DMS53 (cell line): Measurements from ENCODE around the gene ALDH1L2.

Experiments
- DNase-seq: peaks from one replicate; lab custom pipeline; 2025; lab: John Stamatoyannopoulos, UW

ALDH1L2 gene

DNA sequence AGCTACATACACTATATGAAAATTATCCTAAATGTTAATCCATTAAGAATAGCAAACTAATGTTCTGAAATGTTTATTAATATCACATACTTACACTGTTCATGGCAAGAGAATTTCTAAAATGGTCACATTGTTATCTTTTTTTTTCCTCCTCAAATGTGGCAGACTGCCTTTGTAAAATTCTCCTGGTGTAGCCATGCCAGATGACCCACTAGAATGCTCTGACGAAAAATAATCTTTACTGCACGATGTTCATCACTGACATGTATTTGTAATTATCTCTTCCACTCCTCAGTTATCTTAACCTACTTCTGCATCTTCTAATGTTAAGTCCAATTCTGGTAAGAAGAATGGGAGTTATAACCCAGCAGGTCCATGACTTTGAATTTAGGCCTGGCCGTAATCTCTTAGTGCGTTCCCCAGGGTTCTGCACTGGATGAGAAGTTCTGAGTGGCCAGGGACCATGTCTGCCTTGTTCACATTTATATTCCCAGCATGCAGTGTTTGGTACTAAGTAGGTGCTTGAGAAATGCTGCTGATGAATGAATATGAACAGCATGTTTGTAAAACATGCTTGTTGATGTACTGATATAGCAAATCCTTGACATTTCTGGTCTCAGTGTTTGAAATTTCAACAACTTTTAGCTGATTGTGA is 51.4 kb downstream of the ALDH1L2 start:
- DNase-seq = no peak

DNA sequence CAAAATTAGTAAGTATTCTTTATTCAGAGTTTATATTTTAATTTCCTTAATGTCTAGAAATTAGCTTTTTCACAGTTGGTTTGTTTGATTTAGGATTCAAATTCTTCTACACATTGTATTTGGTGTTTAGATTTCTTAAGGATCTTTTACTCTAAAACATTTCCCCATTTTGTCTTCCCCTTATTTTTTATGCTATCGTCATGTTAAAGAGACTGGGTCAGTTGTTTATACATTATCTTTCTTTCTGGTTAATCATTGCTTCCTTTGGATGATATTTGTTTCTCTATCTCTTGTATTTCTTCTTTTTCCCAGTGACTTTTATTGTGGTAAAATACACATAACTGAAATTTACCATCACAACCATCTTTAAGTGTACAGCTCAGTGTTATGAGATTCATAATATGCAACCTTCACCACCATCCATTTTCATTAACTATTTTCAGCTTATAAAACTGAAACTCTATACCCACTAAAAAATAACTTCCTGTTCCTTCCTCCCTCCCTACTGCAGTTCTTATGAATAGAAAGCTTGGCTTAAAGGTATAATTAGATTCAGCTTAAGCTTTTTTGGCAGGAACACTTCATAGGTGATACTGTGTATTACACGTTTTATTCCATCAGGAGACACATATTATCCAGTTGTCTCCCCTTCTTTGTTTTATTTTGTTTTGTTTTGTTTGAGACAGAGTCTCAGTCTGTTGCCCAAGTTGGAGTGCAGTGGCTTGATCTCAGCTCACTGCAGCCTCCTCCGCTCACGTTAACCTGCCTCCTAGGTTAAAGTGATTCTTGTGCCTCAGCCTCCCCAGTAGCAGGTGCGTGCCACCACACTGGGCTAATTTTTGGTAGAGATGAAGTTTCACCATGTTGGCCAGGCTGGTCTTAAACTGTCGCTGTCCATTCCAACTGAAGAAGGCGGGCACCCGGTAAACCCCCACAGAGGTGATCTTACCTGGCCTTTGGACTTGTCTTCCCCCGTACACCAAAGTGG is 53.1 kb downstream of the ALDH1L2 start:
- peak; percentile 21 for DNase-seq

DNA sequence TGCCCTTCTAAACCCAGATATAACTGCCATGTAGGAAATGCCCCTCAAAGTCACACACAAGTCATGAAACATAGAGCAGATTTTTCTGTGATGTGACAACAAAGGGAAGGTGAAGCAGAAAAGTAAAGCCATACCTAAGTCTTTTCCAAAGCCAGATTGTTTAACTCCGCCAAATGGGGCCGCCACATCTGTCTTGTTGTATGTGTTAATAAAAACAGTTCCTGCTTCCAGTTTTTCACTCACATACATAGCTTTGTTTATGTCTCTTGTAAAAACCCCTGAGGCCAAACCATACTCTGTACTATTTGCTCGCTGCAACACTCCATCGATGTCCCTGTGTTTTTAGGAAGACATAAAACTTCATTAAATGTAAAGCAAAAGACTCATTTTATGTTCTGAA is 57.8 kb downstream of the ALDH1L2 start:
- no peak for DNase-seq

DNA sequence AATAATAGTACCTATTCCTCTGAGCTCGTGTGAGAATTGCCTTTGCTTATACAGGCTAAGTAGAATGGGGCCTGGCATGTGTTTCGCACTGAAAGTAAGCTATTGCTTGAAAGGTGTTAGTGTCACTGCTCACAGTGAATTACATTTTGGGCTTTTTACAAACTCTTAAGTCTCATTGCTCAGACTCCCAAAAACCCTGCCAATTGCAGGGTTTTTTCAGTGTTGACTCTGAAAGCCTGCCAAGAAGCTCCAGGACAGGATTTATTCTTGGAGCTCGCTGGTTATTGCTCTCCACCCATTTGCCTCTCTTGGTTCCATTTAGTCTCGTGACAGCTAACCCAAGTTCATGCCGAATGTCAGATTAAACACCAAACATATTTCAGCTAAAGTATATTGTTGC is 58.4 kb downstream of the ALDH1L2 start:
- no peak for DNase-seq

DNA sequence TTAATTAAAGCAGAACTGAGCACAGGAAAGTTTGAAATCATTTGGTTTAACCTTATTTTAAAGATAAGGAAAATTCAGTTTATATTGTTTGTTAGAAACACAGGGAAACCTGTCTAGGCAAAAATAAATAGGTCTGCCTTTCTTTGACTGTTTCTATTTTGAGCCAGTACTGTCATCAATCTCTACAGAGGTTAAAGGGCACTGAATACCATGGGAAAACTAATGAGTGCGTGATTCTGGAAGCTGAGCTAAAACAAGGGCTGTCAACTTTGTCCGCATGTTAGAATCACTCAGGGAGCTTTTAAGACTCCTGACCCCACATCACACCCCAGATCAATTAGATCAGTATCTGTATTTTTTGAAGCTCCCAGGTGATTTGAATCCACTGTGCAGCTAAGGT is 59.3 kb downstream of the ALDH1L2 start:
- DNase-seq = no peak

DNA sequence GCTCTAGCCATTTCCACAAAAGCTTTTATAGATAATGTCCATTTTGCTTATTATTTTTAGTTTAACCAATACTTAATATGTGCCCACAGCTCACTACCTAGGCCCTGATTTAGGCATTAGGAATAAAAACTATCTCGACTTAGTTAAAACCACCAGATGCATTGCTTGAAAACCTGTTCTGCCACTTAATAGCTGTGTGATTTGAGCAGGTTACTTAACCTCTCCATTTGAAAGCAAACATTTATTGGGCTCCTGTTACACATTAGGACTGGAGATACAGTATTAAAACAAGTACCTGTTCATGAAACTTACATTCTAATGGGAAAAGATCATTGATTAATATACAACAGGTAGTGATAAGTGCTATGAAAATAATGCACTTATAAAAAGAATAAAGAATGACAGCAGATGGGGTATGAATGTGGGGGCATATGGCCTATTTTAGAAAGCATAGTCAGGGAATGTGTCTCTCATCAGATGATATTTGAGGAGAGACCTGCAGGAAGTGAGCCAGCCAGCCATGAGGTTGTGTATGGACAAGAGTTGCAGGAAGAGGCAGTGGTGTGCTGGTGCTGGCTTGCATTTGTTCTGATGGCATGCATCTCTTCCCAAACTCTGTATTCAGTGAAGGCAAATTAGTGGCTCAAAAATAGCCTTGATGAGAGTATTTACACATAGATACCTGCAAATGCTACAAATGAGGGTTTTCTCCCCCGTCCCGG is 63.9 kb downstream of the ALDH1L2 start:
- peak; percentile 90 for DNase-seq

DNA sequence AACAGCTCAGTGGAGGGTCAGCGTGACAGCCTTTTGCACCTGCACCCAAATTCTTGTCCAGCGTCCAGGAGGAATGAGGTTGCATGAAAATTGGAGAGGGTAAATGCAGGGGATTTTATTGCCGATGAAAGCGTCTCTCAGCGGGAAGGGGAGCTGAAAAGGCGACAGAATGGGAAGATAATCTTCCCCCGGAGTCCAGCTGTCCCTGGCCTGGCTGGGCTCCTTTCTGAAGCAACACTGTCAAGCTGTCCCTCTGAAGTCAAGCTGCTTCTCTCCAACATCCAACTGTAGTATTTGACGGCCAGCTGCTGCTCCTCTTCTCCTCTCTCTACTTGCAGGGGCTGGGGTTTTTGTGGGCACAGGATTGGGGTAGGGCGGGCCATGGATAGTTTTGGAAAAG is 65.5 kb downstream of the ALDH1L2 start:
- DNase-seq = no peak

DNA sequence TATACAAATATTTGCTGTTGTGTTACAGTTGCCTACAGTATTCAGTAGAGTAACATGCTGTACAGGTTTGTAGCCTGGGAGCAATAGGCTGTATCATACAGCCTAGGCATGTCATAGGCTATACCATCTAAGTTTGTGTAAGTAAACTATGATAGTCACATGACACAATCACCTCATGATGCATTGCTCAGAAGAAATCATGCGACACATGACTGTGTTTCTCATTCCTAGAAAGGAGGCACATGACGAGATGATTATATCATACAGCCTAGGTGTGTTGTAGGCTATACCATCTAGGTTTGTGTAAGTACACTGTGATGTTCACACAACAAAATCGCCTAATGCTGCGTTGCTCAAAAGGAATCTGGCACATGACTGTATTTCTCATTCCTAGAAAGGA is 66.2 kb downstream of the ALDH1L2 start:
- no peak for DNase-seq

DNA sequence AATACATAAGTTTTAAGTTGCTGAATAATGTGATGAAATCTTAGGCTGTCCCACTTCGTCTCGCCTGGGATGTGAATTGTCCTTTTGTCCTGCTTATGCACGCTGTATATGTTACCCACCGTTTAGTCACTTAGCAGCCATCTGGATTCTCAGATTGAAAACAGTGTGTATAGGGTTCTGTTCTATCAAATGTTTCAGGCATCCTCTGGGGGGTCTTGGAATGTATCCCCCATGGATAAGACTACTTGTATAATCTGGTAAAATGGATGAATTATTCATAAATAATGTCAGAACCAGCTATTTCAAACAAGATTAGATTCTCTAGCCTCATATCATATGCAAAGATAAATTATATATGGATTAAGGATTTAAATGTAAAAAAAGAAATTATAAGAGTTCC is 68.7 kb downstream of the ALDH1L2 start:
- no peak for DNase-seq

DNA sequence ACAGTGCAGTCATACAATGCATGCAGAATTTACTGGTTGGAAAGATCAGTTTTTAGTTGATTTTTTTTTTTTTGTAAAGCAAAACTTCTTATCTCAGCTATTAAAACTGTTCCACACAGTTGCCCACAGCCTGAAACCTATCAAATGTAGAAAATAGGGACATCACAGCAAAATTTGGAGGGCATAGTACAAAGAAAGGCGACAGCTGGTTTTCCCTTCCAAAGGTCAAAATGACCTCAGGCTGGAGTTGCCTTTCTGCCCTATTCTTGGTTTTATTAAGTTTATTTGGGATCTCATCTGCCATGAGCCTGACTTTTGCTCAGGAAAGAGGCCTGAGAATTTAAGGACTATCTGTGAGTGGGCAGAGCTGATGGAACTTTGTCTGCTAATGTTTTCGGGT is 69.7 kb downstream of the ALDH1L2 start:
- no peak for DNase-seq

DNA sequence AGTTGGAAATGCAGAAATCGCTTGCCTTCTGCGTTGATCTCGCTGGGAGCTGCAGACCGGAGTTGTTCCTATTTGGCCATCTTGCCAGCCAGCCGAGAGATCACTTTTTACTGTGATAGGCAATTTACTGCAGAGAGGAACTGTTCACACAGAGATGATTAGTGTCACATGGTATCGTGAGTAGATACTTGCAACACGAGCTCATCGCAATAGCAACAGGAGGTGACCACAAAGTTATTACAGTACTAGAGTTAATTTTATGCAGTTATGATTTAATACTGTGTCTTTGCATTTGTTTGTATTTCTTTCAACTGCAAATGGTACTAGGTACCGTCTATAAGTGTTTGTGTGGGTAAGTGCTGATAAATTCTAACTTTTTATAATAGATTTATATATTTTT is 70.4 kb downstream of the ALDH1L2 start:
- DNase-seq = no peak

DNA sequence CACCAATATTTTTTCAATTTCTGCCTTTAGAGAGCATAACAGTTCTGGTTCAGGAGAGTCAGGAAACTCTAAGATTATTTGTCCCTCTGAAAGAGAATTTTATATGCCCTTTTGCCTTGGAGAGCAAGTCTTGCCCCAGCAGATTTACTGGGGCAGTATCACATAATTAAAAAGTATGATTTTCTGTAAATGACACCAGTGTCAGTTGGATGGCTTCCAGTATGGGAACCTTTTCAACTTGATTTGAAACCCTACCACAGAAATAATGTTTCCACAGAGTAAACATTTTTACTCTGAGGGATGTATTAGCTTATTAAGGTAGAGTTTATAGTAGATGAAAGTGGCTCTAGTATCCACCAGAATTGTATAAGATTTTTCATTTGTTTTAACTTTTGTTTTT is 82.8 kb downstream of the ALDH1L2 start:
- no peak for DNase-seq

DNA sequence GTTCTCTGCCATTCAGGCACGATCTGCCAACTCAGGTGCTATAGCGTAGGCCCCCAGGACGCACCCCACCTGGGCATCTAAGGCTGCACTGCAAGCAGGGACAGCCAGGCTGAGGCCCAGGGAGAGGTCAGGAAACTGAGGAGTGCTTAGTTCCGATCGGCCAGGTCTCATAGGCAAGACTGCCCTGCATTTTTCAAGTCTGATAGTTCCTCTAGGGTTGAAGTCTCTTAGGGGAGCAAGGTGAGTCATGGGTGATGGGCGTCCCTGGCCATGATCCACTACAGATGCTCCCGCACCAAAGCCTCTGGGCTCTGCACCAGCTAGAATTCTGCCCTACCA is 84.9 kb downstream of the ALDH1L2 start:
- peak; percentile 94 for DNase-seq

DNA sequence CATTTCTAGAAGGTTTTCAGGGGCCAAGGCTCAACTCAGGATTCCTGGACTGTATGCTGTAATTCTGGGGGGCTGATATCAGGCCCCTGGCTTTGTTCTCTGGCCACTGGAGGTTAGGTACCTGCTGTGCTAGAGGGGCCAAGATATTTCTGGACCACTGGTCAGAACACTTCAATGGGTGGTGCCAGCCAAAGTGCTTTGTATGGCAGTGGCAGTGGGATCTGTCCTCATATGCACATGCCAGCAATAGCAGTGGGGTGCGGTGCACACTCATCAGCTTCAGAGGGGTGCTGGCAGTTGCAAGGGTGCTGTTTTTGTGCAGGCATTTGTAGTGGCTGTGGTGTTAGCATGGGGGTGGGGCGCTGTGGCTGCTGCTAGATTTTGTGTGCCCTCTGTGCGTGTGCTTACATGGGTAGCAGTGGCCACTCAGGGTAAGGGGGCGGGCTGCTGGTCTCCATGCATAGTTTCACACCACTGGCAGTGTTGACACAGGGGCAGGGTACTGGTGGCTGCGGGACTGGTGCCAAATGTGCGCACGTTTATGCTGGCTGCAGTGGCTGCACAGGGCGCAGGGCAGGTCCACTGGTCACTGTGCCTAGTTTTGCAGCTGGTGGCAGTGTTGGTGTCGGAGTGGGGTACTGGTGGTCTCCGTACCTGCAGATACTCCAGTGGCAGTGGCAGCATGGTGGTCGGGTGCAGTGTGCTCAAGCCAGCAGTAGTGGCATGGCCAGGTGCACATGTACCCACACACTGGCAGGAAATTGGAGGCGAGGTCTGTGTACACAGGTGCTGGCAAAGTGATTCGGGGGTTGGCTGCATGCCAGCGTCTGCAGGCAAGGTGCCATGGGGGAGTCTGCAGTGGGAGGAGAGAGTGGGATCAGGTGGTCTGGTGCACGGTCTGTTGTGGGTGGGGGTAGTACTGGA is 85.6 kb downstream of the ALDH1L2 start:
- DNase-seq = peak; percentile 95

DNA sequence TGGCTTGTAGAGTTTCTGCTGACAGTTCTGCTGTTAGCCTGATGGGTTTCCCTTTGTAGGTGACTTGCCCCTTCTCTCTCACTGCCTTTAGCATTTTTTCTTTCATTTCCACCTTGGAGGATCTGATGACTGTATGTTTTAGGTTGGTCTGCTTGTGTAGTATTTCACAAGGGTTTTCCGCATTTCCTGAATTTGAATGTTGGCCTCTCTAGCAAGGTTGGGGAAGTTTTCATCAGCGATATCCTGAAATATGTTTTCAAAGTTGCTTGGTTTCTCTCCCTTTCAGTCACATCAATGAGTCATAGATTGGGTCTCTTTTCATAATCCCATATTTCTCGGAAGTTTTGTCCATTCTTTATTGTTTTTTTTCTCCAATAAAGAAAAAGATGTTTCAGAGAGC is 86.7 kb downstream of the ALDH1L2 start:
- DNase-seq = no peak

DNA sequence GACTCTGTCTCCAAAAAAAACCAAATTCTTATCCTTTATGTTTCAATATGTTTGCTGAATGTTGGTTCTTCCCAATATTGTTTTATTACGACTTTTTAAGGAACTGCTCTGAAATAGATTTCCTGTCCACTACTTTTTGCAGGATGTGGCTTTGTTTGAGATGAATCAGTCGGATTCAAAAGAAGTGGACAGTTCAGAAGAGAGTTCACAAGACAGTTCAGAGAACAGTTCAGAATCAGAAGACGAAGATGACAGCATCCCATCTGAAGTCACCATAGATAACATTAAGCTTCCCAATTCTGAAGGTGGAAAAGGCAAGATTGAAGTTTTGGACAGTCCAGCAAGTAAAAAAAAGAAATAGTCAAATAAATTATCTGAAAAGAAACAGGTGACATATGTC is 89.9 kb downstream of the ALDH1L2 start:
- no peak for DNase-seq

DNA sequence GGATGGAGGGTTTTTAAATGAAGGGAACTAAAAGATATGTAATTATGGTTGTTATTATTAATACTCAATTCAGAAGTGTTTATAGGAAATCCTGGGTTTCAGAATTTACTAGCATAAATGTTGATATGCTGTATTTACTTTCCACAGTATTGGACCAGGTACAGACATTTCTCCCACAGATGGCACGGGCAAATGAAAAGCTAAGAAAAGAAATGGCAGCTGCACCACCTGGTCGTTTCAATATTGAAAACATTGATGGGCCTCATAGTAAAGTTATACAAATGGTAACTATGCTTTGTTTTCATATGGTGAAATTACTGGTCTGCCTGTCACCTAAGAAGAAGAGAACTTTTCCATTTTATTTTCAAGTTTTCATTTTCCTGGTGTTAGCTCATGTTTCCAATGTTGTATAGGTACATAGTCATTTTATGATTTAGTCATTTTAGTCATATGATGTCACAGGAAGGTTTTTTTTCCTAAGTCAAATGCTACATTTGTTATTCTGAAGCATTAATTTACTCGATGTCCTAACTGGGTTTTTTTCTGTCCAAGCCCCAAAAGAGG is 92.6 kb downstream of the ALDH1L2 start:
- no peak for DNase-seq

DNA sequence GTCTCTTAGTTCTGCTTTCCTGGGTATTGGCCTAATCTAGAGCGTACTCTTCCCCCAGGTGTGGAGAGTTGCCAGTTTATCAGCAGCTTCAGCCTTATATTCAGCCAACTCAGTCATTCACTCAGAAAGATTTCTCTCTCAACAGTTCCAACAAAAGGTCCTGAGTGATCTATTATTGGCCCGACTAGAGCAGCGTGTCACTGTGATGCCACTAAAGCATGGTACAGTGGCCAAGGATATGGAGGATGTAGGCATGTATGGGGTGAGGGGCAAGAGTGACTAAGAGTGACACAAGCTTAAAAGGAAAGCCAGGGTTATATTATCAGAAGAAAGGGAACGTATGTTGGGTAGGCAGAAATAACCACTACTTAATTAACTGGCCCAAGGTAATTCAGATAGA is 93.3 kb downstream of the ALDH1L2 start:
- DNase-seq = no peak

DNA sequence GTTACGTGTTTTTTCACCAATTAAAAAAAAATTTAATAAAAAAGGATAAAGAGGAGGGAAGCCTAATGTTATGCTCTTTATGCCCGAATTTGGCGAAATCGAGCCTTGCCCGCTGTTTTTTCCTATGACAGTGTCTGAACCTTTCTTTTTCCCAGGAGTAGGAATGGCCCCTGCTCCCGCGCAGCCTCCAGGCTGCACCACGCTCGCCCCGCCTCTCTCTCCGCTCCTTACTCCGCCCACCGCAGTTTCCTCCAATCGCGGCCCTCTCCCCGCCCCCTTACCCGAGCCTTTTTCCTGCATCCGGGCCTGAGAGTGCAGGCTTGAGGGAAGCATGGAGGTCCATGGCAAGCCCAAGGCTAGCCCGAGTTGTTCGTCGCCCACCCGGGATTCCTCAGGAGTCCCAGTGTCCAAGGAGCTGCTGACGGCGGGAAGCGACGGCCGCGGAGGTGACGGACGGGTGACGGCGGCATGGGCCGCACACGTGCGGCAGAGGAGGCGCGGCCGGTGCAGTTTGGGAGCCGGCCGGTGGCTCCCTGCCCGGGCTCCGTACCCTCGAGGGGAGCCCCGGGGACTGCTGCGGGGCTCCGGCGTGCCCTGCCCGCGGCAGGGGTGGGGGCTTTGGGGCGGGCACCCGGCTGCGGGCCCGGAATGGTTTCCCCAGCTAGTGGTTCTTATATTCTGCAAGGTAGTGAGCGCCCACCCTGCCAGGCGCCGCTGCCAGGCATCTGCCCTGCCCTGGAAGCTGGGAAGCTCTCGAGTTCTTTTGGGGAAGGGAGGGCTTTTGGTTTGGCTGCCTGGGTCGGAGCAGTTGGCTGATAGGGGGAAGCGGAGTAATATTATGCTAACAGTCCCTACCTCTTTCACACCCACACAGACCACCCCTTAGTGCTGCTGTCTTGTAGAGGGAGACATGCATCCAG is 98.0 kb downstream of the ALDH1L2 start, which contains the start of gene NOPCHAP1:
Gene NOPCHAP1, plus strand, starts transcription at position 295 of the 920 bp plus-strand sequence. Its CDS starts 37 bp downstream, at position 332.
- DNase-seq = peak; percentile 97

DNA sequence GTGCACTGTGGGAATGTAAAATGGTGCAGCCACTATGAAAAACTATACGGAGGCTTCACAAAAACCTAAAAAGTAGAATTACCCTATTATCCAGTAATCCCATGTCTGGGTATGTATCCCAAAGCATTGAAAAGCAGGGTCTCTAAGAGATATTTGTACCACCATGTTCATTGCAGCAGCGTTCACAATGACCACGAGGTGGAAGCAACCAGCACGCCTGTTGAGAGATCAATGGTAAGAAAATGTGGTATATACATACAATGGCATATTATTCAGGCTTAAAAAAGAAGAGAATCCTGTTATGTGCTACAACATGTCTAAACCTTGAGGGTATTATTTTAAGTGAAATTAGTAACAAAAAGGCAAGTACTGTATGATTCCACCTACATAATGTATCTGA is 99.1 kb downstream of the ALDH1L2 start:
- DNase-seq = peak; percentile 68
